ENCODE data around the gene RAP1GAP. TPM values are rescaled to one million over a fixed set of nuclear protein-coding genes. Genes with fewer than 3 reads are reported as not detected.

RAP1GAP gene
- total and polyA plus RNA-seq, 9 of the 15 experiments (the other 6 are each of a cell fraction or from before 2014, with no cell fraction given), result 0.29 to 30.2 (median 19.2) TPM

- TF ChIP-seq REST (IDR thresholded peaks at IDR 0.05; ENCODE audit: borderline replicate concordance) (peak; percentile 15; the same call in 1 of the 2 replicates), REST (CRISPR knock-in tag; IDR thresholded peaks at IDR 0.05; ENCODE audit: low read depth) (peak; percentile 87), ZNF830 (CRISPR knock-in tag; IDR thresholded peaks at IDR 0.05) (0 out of 2 replicates have a peak, but pooled peaks have one; percentile 19), GTF3C2 (IDR thresholded peaks at IDR 0.05; ENCODE audit: borderline replicate concordance, extremely low read depth, insufficient read length) (no peak), KLF6 (CRISPR knock-in tag; IDR thresholded peaks at IDR 0.05; ENCODE audit: borderline replicate concordance) (peak; percentile 70; the same call in 1 of the 2 replicates), ZNF282 (CRISPR knock-in tag; IDR thresholded peaks at IDR 0.05) (no peak), ELF2 (CRISPR knock-in tag; IDR thresholded peaks at IDR 0.05) (no peak; the same call in 1 of the 2 replicates), RNF219 (CRISPR knock-in tag; IDR thresholded peaks at IDR 0.05) (no peak), IRF9 (tag; IDR thresholded peaks at IDR 0.05) (no peak), ZNF133 (CRISPR knock-in tag; IDR thresholded peaks at IDR 0.05) (no peak)
Observed at GRCh38 chr1:21631944-21632887, 36.9 kb downstream of the RAP1GAP start (continued).

All from K562 (cell line).